ENCODE results near the gene CHD2.
A peak's percentile ranks its signal among the peaks of the same experiment; 100 is the strongest.

Gene CHD2

GRCh38 chr15:93072411-93073394 lies 172.6 kb downstream of the CHD2 start:
- no peak for DNase-seq

GRCh38 chr15:93073465-93073952 lies 173.4 kb downstream of the CHD2 start:
- DNase-seq = peak; percentile 22

GRCh38 chr15:93074599-93074998 lies 174.5 kb downstream of the CHD2 start:
- DNase-seq = no peak

- no peak for DNase-seq
Observed at GRCh38 chr15:93076217-93076616, 176.1 kb downstream of the CHD2 start.

- DNase-seq = no peak
Observed at GRCh38 chr15:93076875-93077274, 176.8 kb downstream of the CHD2 start.

All from activated gamma-delta T cell treated with Interleukin-2 at 50 U/mL for 16 hours (primary cell).